ENCODE measurements around the gene RPL10.

DNA sequence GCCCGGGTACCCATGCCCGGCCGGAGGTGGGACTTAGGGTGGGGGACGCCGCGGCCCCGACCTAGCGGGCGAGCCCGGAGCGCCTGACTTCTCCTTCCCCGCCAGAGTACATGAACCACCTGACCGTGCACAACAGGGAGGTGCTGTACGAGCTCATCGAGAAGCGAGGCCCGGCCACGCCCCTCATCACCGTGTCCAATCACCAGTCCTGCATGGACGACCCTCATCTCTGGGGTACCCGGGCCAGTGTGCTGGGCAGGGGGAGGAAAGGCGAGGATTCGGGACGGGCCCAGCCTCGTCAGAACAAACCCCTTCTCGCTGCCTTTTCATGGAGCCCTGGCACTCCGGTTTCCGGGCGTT, 13.8 kb downstream of the RPL10 start:
- TF ChIP-seq CTCF (IDR thresholded peaks at IDR 0.05) (no peak), POLR2A (IDR thresholded peaks at IDR 0.05) (peak in 2 of 4 donors; percentile 24 to 45)
